Retinal pigment epithelial cell (primary cell): Measurements from ENCODE around the gene PRDM16.

Experiments
- DNase-seq: peaks from one replicate; pipeline ENCODE4 v3.0.0-alpha.2; 2010; ENCODE audit warnings: low read depth
- H3K4me3 ChIP-seq: 2 replicates; pipeline ENCODE4 v1.5.1; 2011; ENCODE audit warnings: mild to moderate bottlenecking, low read length, control low read depth, moderate library complexity
- CTCF ChIP-seq: conservative IDR thresholded peaks from 2 replicates; pipeline ENCODE4 v1.5.1; 2011; ENCODE audit warnings: low read depth, low read length, control low read depth, inconsistent platforms

PRDM16 gene

DNA sequence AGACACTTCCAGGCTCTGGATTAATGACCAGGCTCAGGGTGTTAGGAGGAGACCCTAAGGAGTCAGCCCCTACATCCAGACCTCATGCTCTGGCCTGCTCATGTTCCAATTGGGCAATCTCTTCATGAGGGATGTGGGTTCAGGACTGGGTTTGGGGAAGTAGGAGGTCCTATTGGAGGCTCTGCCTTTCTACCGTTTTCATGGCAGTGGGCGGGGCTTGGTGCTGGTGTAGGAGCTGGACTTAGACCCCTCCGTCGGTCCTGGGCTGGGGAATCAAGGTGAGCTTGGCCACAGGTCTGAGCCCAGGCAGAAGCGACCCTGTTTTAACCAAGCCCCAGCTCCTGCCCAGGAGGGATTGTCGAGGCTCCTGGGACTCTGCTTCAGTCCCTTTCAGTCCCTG, 123.4 kb downstream of the PRDM16 start:
- H3K4me3 ChIP-seq: no peak overlapping the region
- no peak for DNase-seq
- no peak for TF ChIP-seq CTCF

GRCh38 chr1:3192825-3193224, 123.8 kb downstream of the PRDM16 start:
- DNase-seq: no peak
- TF ChIP-seq CTCF: no peak
- no peak overlapping the region for H3K4me3 ChIP-seq

GRCh38 chr1:3193811-3194210, 124.8 kb downstream of the PRDM16 start:
- no peak for TF ChIP-seq CTCF
- H3K4me3 ChIP-seq: no peak overlapping the region
- no peak for DNase-seq

- no peak overlapping the region for H3K4me3 ChIP-seq
- no peak for TF ChIP-seq CTCF
- DNase-seq: no peak
These were observed 125.9 kb downstream of the PRDM16 start for GRCh38 chr1:3194760-3195479.

GRCh38 chr1:3195480-3195815, 126.4 kb downstream of the PRDM16 start:
- no peak overlapping the region for H3K4me3 ChIP-seq
- no peak for DNase-seq
- TF ChIP-seq CTCF: no peak

- TF ChIP-seq CTCF: no peak
- no peak overlapping the region for H3K4me3 ChIP-seq
- DNase-seq: no peak
These were observed 127.0 kb downstream of the PRDM16 start for GRCh38 chr1:3195966-3196515.

DNA sequence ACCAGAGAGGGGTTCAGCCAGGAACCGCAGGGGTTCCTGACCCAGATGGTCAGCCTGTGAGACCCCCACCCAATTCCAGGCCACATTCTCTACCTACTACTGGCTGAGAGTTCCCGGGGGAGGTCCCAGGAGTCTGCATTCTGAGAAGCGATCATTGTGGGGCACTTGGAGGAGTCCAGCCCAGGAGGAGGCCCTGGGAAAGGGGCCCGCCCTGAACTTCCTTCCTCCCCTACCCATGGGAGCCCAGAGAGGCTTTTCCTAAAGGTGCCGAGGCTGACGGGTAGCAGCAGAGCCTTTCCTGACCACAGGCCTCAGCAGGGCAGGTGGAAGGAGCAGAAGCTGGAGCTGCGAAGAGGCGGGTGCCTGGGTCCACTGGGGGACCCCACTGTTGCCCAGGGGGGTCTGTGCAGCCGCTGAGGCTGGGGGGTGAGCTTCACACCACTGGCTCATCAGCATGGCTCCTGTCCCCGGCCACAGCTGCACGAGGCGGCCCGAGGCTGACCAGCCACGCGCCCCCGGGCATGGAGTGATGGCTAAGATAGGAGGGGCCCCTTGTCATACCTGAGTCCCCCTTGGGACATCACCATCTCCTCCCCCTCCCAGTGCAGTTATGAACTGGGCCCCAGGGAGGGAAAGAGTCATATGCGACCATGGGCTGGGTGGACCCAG, 127.7 kb downstream of the PRDM16 start:
- DNase-seq: no peak
- no peak overlapping the region for H3K4me3 ChIP-seq
- no peak for TF ChIP-seq CTCF
